NK-92 (cell line): ENCODE results near the gene SLC35E1.
"Not testable (repeated sequence)": the region's sequence is repeated elsewhere in the genome, so short reads cannot be mapped to it uniquely, and the experiment has no call there.

Experiments used
- DNase-seq: peaks from one replicate; lab custom pipeline; 2025; ENCODE audit not compliant: unreplicated experiment; lab: John Stamatoyannopoulos, UW

Gene SLC35E1

GRCh38 chr19:16551902-16552301 lies 20.3 kb downstream of the SLC35E1 start:
- DNase-seq, result not testable (repeated sequence)

- DNase-seq, result no peak
Observed at GRCh38 chr19:16548956-16549355, 23.3 kb downstream of the SLC35E1 start.

- no peak for DNase-seq
Observed at GRCh38 chr19:16544473-16545231, 27.6 kb downstream of the SLC35E1 start.

GRCh38 chr19:16543734-16544133 lies 28.5 kb downstream of the SLC35E1 start:
- DNase-seq, result not testable (repeated sequence)

GRCh38 chr19:16542910-16543472 lies 29.2 kb downstream of the SLC35E1 start:
- no peak for DNase-seq

- DNase-seq, result peak; percentile 61
Observed at GRCh38 chr19:16542045-16542909, 29.9 kb downstream of the SLC35E1 start, which contains the start of gene CHERP. CHERP (minus strand) TSS chr19:16542437; CDS start chr19:16542378, 59 bp downstream.

- DNase-seq, result no peak
Observed at GRCh38 chr19:16541526-16542044, 30.6 kb downstream of the SLC35E1 start.

- no peak for DNase-seq
Observed at GRCh38 chr19:16540948-16541347, 31.3 kb downstream of the SLC35E1 start.

- no peak for DNase-seq
Observed at GRCh38 chr19:16537111-16537510, 35.1 kb downstream of the SLC35E1 start.

GRCh38 chr19:16536130-16536529 lies 36.1 kb downstream of the SLC35E1 start:
- no peak for DNase-seq

- DNase-seq, result no peak
Observed at GRCh38 chr19:16535381-16535780, 36.8 kb downstream of the SLC35E1 start.

- DNase-seq, result no peak
Observed at GRCh38 chr19:16532440-16533234, 39.6 kb downstream of the SLC35E1 start.

- DNase-seq, result no peak
Observed at GRCh38 chr19:16531380-16531669, 40.9 kb downstream of the SLC35E1 start.

- DNase-seq, result no peak
Observed at GRCh38 chr19:16530540-16531379, 41.5 kb downstream of the SLC35E1 start.

GRCh38 chr19:16529466-16530144 lies 42.6 kb downstream of the SLC35E1 start:
- DNase-seq, result no peak

- no peak for DNase-seq
Observed at GRCh38 chr19:16527971-16528521, 44.2 kb downstream of the SLC35E1 start.

- DNase-seq, result no peak
Observed at GRCh38 chr19:16527334-16527935, 44.8 kb downstream of the SLC35E1 start.

- no peak for DNase-seq
Observed at GRCh38 chr19:16525751-16526481, 46.3 kb downstream of the SLC35E1 start.
